ENCODE data around the gene COASY.

COASY gene

GRCh38 chr17:42577140-42577531 is 15.2 kb downstream of the COASY start:
- no peak for DNase-seq

GRCh38 chr17:42577532-42578281 is 15.8 kb downstream of the COASY start, which contains the start of gene PSMC3IP:
TSS of gene PSMC3IP (minus strand) at chr17:42577729. CDS start at chr17:42577686, 43 bp downstream.
- DNase-seq: peak; percentile 93

GRCh38 chr17:42578282-42578869 is 16.4 kb downstream of the COASY start:
- no peak for DNase-seq

- no peak for DNase-seq
Observed at GRCh38 chr17:42579794-42580551, 18.0 kb downstream of the COASY start.

- no peak for DNase-seq
Observed at GRCh38 chr17:42581744-42582270, 19.9 kb downstream of the COASY start.

GRCh38 chr17:42584880-42585279 is 22.9 kb downstream of the COASY start:
- no peak for DNase-seq

GRCh38 chr17:42585353-42585752 is 23.4 kb downstream of the COASY start:
- no peak for DNase-seq

- DNase-seq: no peak
Observed at GRCh38 chr17:42586514-42587230, 24.7 kb downstream of the COASY start.

GRCh38 chr17:42590886-42591285 is 28.9 kb downstream of the COASY start:
- DNase-seq: no peak

GRCh38 chr17:42591411-42591810 is 29.5 kb downstream of the COASY start:
- no peak for DNase-seq

- DNase-seq: no peak
Observed at GRCh38 chr17:42596386-42596785, 34.4 kb downstream of the COASY start.

- DNase-seq: no peak
Observed at GRCh38 chr17:42598905-42599304, 37.0 kb downstream of the COASY start.

GRCh38 chr17:42603318-42603717 is 41.4 kb downstream of the COASY start:
- no peak for DNase-seq

- DNase-seq: no peak
Observed at GRCh38 chr17:42607769-42608168, 45.8 kb downstream of the COASY start.

GRCh38 chr17:42608305-42609181 is 46.6 kb downstream of the COASY start:
- no peak for DNase-seq

- DNase-seq: peak; percentile 99
Observed at GRCh38 chr17:42609182-42609813, 47.4 kb downstream of the COASY start, which contains the start of the genes RETREG3 and TUBG1. TSS of gene RETREG3 (minus strand) at chr17:42609374. CDS start at chr17:42609324, 50 bp downstream. TSS of gene TUBG1 (plus strand) at chr17:42609683. CDS start at chr17:42609738, 55 bp downstream.

GRCh38 chr17:42609814-42610801 is 48.2 kb downstream of the COASY start:
- DNase-seq: peak; percentile 43

- DNase-seq: no peak
Observed at GRCh38 chr17:42612013-42612412, 50.1 kb downstream of the COASY start.

- DNase-seq: no peak
Observed at GRCh38 chr17:42613699-42614295, 51.8 kb downstream of the COASY start.
